ENCODE data around the gene AMHR2. TPM values are rescaled to one million over a fixed set of nuclear protein-coding genes. Genes with fewer than 3 reads are reported as not detected.
"Not testable (repeated sequence)": the region's sequence is repeated elsewhere in the genome, so short reads cannot be mapped to it uniquely, and the experiment has no call there.

The AMHR2 gene
- total RNA-seq, 1 donor: not detected

DNA sequence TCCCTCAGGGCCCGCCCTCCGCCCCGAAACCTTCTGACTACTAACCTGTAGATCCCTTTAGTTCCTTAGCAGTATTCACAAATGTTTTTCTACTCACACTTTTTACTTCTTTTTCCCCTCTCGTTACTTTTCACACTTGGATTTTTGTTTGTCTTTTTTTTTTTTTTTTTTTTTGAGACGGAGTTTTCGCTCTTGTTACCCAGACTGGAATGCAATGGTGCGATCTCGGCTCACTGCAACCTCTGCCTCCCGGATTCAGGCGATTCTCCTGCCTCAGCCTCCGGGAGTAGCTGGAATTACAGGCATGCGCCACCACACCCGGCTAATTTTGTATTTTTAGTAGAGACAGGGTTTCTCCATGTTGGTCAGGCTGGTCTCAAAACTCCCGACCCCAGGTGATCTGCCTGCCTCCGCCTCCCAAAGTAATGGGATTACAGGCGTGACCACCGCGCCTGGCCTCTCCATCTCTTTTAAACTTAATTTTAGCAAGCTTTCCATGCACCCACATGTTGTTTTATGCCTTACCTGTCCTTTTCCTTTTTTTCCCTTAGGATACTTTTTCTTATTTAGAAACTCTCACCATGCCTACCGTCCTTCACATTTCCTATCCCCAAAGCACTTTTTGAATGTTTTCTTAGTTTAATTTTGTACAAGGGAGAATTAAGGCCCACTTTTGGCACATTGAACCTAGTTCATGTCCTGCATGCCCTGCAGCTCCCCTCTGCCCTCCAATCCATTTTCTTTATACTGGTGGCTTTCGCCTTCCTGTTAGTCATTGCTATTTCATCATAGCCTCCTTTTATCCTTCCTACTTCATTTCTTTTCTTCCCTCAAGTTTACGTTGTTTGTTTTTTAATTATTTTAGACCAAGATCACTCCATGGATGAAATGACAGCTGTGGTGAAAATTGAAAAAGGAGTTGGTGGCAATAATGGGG is 42.6 kb upstream of the AMHR2 start:
- TF ChIP-seq, protein P1, sequence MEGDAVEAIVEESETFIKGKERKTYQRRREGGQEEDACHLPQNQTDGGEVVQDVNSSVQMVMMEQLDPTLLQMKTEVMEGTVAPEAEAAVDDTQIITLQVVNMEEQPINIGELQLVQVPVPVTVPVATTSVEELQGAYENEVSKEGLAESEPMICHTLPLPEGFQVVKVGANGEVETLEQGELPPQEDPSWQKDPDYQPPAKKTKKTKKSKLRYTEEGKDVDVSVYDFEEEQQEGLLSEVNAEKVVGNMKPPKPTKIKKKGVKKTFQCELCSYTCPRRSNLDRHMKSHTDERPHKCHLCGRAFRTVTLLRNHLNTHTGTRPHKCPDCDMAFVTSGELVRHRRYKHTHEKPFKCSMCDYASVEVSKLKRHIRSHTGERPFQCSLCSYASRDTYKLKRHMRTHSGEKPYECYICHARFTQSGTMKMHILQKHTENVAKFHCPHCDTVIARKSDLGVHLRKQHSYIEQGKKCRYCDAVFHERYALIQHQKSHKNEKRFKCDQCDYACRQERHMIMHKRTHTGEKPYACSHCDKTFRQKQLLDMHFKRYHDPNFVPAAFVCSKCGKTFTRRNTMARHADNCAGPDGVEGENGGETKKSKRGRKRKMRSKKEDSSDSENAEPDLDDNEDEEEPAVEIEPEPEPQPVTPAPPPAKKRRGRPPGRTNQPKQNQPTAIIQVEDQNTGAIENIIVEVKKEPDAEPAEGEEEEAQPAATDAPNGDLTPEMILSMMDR (IDR thresholded peaks at IDR 0.05; ENCODE audit: insufficient read depth, low read length): no peak
- peak; percentile 51 for DNase-seq (ENCODE audit: low read depth)
- H3K4me3 ChIP-seq (ENCODE audit: low read depth, low read length): peak overlapping the region; percentile 69

- TF ChIP-seq, protein P1 (IDR thresholded peaks at IDR 0.05; ENCODE audit: insufficient read depth, low read length): peak; percentile 50
- DNase-seq (ENCODE audit: low read depth): peak; percentile 77
- peak overlapping the region; percentile 69 for H3K4me3 ChIP-seq (ENCODE audit: low read depth, low read length)
These were observed 41.7 kb upstream of the AMHR2 start for GRCh38 chr12:53381731-53382630.

DNA sequence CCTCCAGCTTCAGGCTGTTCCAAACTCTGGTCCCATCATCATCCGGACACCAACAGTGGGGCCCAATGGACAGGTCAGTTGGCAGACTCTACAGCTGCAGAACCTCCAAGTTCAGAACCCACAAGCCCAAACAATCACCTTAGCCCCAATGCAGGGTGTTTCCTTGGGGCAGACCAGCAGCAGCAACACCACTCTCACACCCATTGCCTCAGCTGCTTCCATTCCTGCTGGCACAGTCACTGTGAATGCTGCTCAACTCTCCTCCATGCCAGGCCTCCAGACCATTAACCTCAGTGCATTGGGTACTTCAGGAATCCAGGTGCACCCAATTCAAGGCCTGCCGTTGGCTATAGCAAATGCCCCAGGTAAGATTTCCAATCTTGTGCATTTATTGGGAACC is 40.4 kb upstream of the AMHR2 start:
- TF ChIP-seq, protein P1 (IDR thresholded peaks at IDR 0.05; ENCODE audit: insufficient read depth, low read length): no peak
- DNase-seq (ENCODE audit: low read depth): no peak
- H3K4me3 ChIP-seq (ENCODE audit: low read depth, low read length): peak overlapping the region; percentile 58

DNA sequence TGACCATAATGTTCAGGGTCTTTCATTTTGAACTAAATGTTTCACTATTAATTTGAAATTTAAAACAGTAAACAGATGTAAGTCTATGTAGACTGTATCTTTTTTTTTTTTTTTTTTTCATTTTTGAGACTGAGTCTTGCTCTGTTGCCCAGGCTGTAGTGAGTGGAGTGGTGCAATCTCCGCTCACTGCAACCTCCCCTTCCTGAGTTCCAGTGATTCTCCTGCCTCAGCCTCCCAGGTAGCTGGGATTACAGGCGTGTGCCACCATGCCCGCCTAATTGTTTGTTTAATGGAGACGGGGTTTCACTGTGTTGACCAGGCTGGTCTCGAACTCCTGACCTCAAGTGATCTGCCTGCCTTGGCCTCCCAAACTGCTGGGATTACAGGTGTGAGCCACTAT is 37.3 kb upstream of the AMHR2 start:
- not testable (repeated sequence) for DNase-seq (ENCODE audit: low read depth); H3K4me3 ChIP-seq (ENCODE audit: low read depth, low read length)

DNA sequence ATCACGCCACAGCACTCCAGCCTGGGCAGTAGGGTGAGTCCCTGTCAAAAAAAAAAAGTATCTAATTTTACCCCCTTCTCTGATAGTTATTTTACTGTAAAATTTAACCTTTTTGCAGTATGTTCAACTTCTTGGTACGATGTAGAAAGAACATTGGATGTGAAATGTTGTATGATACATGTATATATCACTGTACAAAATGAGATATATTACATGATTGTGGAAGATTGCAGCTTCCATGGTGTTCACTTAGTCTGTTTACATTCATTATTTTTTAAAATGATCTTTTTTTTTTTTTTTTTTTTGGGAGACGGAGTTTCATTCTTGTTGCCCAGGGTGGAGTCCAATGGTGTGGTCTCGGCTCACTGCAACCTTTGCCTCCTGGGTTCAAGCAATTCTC is 34.7 kb upstream of the AMHR2 start:
- no peak for DNase-seq (ENCODE audit: low read depth)
- TF ChIP-seq, protein P1 (IDR thresholded peaks at IDR 0.05; ENCODE audit: insufficient read depth, low read length): no peak
- peak overlapping the region; percentile 39 for H3K4me3 ChIP-seq (ENCODE audit: low read depth, low read length)

- TF ChIP-seq, protein P1 (IDR thresholded peaks at IDR 0.05; ENCODE audit: insufficient read depth, low read length): no peak
- no peak overlapping the region for H3K4me3 ChIP-seq (ENCODE audit: low read depth, low read length)
- DNase-seq (ENCODE audit: low read depth): peak; percentile 22
These were observed 34.0 kb upstream of the AMHR2 start for GRCh38 chr12:53389702-53390101.

DNA sequence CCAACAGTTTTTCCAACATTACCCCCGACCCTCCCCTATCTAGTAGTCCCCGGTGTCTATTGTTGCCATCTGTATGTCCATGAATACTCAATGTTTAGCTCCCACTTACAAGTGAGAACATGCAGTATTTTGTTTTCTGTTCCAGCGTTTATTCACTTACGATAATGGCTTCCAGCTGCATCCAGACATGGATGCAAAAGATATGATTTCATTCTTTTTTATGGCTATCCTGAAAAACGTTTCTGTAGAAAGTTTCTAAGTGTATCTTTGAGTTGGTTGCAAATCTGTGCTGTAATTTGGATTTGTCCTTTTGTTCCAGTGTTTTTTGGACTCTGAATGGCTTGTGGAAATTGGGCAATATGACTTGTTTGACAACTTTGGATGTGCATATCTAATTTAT is 31.9 kb upstream of the AMHR2 start:
- H3K4me3 ChIP-seq (ENCODE audit: low read depth, low read length): no peak overlapping the region
- TF ChIP-seq, protein P1 (IDR thresholded peaks at IDR 0.05; ENCODE audit: insufficient read depth, low read length): no peak
- DNase-seq (ENCODE audit: low read depth): no peak

Measured in fibroblast of the aortic adventitia (primary cell).